WI38 (cell line): ENCODE results near the gene STH.

Experiments
- H3K4me3 ChIP-seq: 2 replicates; pipeline ENCODE4 v1.5.1; 2011; ENCODE audit warnings: low read depth, mild to moderate bottlenecking, control low read depth, low read length
- CTCF ChIP-seq: IDR thresholded peaks from 2 replicates; pipeline ENCODE4 v1.5.1; 2012; ENCODE audit warnings: low read depth, mild to moderate bottlenecking, control low read depth, low read length

Gene STH

DNA sequence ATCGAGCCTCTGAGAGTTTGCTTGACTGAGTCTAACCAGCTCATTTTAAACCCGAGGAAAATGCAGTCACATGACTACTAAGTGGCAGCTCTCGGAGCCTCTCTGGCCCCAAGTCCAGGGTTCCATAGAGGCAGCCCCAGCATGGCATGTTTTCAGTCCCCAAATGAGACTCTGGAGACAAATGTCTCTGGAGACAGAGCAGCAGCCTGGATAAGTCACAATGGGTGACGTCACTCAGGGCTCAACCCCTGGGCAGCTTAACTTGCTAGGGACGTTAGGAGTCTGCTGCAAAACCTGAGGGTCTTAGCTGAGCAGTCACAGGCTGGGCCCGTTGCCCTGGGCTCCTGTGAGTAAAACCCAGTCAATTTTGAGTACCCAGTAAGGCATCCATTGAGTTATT is 6.9 kb upstream of the STH start:
- no peak for TF ChIP-seq CTCF
- no peak overlapping the region for H3K4me3 ChIP-seq

DNA sequence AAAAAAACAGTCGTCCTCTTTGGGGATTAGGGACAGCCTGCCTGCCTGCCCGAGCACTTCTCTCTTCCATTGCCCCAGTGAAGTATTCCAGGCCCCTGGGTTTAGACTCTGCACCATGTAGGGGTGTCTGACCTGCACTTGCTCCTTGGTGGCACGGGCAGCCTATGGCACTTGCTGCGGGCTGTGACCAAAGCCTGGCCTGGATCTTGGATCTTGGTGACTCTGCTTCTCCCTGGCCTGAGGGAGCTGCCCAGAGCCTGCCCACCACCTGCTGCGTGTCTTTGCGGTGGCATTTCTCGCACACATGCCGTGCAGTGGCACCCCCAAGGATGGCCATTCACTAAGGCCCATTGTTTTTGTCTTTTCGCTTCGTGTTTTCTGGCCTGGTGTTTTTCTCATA is 6.1 kb upstream of the STH start:
- TF ChIP-seq CTCF = no peak
- H3K4me3 ChIP-seq = no peak overlapping the region

DNA sequence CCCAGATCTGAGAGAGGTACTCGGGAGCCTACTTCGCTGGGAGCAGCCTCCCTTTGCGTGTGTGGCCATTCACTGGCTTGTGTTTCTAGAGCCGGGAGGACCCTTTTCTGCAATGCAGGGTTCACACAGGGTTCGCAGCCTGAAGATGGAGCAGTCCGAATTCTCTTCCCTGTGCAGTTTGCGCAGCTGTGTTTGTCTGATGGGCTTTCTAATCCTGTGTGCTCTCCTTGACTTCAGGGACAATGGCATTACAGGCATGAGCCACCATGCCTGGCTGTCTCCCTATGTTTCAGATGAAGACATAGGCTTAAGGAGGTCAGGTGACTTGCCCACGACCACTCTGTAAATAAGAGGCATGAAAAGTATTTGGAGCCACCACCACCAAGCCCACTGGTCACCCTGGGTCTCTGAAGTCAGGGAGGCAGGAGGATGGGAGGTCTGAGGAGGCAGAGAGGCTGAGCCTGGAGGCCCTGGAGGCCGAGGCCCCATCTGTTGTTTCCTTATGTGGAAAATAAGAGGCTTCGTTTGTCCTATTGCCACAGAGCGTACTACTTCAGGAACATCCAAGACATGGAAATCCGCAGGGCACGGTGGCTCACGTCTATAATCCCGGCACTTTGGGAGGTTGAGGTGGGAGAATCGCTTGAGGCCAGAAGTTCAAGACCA is 5.0 kb upstream of the STH start:
- no peak overlapping the region for H3K4me3 ChIP-seq
- TF ChIP-seq CTCF = no peak

GRCh38 chr17:45994987-45995386 is 4.1 kb upstream of the STH start:
- H3K4me3 ChIP-seq = no peak overlapping the region
- TF ChIP-seq CTCF = no peak

GRCh38 chr17:45995627-45996270 is 3.3 kb upstream of the STH start:
- no peak overlapping the region for H3K4me3 ChIP-seq
- TF ChIP-seq CTCF = no peak

GRCh38 chr17:45996282-45996937 is 2.6 kb upstream of the STH start:
- TF ChIP-seq CTCF = no peak
- no peak overlapping the region for H3K4me3 ChIP-seq

DNA sequence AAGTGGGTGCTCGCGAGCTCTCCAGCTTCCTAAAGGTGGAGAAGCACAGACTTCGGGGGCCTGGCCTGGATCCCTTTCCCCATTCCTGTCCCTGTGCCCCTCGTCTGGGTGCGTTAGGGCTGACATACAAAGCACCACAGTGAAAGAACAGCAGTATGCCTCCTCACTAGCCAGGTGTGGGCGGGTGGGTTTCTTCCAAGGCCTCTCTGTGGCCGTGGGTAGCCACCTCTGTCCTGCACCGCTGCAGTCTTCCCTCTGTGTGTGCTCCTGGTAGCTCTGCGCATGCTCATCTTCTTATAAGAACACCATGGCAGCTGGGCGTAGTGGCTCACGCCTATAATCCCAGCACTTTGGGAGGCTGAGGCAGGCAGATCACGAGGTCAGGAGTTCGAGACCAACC is 1.9 kb upstream of the STH start:
- no peak overlapping the region for H3K4me3 ChIP-seq
- TF ChIP-seq CTCF = no peak
